Measurements from ENCODE around the gene EIF2D.
A peak's percentile ranks its signal among the peaks of the same experiment; 100 is the strongest.

The EIF2D gene

DNA sequence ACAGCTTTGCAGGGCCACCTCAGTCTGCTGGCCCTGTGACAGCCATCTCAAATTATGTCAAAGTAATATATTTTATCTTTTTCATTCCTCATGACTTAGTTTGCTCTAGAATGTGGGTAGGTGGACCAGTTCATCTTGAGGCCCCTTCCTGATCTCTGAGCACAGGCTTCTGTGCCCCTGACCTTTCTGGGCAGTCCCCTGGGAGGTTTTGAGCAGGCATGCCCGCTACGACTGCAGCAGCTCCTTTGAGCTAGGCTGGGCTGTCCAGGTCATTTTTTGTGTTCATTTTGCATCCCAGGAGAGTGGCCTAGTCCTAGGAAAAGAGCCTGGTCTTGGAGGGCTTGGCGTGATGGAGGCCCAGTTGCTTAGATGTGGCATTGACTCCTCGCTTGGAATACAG lies 42.7 kb downstream of the EIF2D start:
- DNase-seq (ENCODE audit: low read depth): no peak

GRCh38 chr1:206568779-206569352 lies 43.4 kb downstream of the EIF2D start:
- DNase-seq (ENCODE audit: low read depth): no peak

DNA sequence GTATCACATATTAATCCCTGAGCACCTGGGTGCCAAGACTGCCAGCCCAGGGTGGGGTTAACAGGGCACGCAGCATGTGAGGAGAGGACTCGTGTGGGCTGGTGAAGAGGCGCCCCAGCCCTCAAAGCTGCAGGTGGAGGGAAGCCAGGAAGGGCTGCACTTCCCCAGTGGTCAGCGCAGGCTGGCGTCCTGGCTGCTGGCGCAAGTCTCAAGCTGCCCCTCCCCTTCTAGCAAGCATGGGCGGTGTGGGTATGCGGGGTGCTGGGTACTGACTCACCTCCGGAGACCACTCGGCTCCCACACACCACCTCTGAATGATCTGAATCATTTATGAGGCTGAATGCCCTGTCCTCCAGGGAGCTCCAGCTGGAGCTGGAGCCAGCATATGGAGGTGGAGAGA lies 44.0 kb downstream of the EIF2D start:
- no peak for DNase-seq (ENCODE audit: low read depth)

DNA sequence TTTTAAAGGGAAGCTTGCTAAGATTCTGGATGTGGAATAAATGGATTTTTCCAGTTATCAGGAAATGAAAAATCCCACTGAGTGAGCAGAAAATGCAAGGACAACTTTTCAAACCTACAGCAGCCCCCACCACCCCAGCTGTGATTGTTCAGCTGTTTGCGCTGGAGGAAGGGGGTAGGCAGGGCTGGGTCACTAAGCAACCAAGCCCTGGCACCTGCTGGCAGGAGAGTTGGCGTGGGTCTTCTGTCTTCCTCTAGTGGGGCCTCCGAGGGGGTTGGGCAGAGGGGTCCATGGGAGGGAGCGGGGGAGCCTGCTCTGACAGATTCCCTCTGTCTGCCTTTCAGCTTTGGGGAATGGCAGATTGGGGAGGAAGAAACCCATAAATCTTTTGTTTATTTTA lies 45.3 kb downstream of the EIF2D start:
- no peak for DNase-seq (ENCODE audit: low read depth)

DNA sequence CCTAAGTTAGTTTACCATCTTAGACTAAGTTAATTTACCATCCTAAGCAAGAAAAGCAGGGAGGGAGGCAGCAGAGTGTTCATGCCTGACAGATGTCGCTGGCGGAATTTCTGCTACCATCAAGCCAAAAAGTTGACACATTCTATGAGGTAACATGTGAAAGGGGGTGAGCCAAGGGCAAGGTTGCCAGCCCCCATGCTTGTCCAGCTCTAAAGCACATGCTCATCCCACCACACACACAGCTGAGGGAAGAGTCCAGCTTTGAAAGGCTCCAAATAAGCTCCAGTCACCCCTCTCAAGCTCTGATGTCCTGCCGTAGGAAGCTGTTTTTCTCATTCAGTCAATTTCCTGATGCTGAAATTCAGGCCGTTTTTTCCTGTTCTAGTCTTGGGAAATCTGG lies 46.3 kb downstream of the EIF2D start:
- no peak for DNase-seq (ENCODE audit: low read depth)

DNA sequence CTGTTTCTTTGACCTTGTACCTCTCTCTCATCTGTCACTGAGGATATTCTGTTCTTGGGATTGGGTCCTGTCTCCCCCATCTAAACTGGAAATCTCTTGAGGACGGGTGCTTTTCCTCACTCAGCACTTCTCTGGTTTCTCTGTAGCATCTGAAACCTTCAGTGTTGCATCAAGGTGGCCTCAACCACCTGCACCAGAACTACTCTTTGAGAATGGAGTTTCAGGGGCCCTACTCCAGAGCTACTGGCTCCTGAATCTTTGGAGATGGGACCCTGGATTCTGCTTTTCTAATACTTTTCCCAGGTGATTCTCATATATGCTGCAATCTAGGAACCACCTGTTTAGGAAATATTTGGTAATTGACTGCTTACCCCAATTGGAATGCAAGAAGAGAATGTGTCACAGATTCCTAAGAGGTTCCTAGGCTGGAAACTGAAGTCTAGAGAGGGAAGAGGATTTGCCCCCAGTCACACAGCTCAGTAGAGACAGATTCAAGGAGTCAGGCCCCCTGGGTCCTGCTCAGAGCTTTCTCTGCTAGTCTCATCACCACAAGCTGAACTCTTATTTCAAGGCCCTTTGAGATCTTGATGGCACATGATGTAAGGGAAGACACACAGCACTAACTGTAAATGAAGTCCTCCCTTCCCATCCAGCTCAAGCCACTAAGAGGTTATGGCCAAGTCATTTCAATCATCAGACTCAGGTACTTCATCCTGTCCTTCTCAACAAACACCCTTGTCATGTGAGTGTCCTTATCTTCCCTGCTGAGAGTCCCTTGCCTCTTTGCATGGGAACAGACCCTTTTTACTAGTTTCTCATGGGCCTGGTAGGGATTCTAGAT lies 48.7 kb downstream of the EIF2D start:
- DNase-seq (ENCODE audit: low read depth): no peak

DNA sequence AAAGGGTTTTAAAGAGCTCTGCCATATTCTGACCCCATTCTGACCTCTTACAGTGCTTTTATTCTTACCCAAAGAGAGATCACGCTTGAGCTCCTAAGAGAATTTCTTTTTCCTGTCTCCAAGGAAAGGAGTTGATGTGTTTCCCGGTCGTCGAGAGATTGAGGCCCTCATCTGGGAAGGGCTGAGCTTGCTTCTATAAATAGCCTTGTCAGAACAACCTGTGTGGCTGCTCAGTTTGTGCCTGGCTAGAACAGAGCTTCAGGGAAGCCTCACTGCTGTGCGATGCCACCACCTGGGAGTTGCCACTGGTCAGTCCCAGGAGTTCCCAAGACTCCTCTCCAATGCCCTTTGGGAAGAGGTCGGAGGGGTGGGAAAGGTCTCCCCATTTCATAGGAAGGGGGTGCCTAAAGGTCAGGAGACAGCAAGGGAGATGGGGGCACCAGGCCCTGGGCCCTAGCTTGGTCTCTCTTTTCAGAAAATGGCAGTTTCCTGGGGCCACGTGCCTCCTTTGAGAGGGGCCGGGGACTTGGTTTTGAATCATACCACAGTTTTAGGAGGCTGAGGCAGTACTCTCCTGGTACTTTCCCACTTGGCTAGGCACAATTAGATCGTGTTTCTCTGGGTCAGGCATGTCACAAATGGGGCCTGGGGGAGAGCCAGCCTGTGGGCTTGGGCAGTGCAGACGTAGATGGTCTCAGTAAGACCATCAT lies 52.1 kb downstream of the EIF2D start:
- DNase-seq (ENCODE audit: low read depth): no peak

- no peak for DNase-seq (ENCODE audit: low read depth)
Observed at GRCh38 chr1:206559672-206559995, 52.6 kb downstream of the EIF2D start.

GRCh38 chr1:206558794-206559671 lies 53.2 kb downstream of the EIF2D start:
- DNase-seq (ENCODE audit: low read depth): no peak

- peak; percentile 37 for DNase-seq (ENCODE audit: low read depth)
Observed at GRCh38 chr1:206557636-206558473, 54.4 kb downstream of the EIF2D start.

- peak; percentile 81 for DNase-seq (ENCODE audit: low read depth)
Observed at GRCh38 chr1:206556750-206557635, 55.3 kb downstream of the EIF2D start.

DNA sequence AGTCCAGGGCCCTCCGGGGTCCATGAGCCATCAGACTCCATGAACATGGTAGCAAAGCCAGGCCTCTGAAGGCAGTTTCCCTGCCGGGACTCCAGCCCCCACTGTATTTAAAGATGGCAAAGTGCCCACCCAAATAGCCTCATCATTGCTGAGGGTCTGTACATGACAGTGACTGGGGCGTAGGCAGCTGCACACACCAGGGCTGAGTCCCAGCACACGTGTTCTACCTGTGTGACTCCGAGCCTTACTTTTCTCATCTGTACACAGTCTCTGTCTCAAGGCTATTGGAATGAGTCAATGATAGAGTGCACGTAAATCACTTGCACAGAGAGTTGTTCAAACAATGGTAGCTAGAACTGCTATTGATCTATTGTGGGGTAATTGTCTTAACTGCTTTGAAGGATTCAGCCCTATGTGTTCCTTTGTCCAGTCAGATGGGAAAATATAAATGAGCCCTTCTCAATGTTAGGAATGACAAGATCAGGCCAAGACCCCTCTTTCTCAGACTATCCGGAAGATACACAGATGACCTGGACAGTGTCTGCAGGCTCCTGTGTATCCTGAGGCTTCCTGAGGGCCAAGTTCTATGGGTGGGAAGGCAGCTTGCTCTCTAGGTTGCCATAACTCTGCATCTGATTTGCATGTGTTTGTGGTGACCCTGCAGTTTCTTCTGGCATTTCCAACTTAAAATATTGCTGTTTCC lies 56.1 kb downstream of the EIF2D start:
- no peak for DNase-seq (ENCODE audit: low read depth)

GRCh38 chr1:206555473-206555935 lies 56.8 kb downstream of the EIF2D start:
- DNase-seq (ENCODE audit: low read depth): no peak

- DNase-seq (ENCODE audit: low read depth): no peak
Observed at GRCh38 chr1:206554701-206555472, 57.4 kb downstream of the EIF2D start.

DNA sequence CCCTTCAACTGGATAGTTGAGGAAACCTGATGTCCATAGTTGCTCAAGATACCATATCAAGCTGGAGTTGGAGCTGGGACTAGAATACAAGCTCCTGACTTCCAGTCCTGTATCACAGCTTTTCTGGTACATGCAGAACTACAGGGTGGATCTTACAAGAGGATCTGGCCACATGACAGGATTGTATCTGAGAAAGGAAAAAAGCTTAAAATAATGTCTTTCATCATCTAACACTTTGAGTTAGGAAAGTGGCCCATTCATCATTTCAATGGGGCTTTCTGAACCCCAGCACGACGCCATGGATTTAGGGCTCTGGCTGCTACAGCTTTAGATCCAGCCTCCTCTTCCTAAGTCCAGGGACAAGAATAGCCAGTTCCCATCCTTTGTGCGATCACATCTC lies 58.1 kb downstream of the EIF2D start:
- DNase-seq (ENCODE audit: low read depth): no peak

DNA sequence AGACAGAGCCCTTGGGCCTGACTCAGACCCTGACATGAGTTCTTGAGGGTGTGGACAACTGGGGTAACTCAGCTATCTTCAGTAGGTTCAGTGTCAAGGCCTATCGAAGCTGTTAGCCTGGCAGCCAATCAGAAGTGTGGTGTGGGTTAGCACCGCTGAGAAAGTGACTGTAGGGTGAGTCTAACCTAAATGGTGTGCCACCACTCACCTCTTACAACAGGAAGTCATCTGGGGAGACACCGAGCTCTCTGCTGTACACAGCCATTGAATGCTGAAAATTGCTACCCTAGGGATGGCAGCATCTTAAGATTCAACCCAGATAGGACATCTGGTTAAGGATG lies 60.3 kb downstream of the EIF2D start:
- peak; percentile 70 for DNase-seq (ENCODE audit: low read depth)

GRCh38 chr1:206551296-206551985 lies 60.8 kb downstream of the EIF2D start:
- no peak for DNase-seq (ENCODE audit: low read depth)

GRCh38 chr1:206550446-206550845 lies 61.8 kb downstream of the EIF2D start:
- DNase-seq (ENCODE audit: low read depth): no peak

All from T-helper 22 cell (primary cell).